GM12872 (cell line): ENCODE results near the gene GPHN.

Experiments used
- TF ChIP-seq, protein P1 (sequence below): IDR thresholded peaks from 3 replicates; pipeline ENCODE4 v1.5.1; 2011; ENCODE audit warnings: low read depth, mild to moderate bottlenecking, low read length, moderate library complexity; ENCODE audit not compliant: insufficient read depth

The GPHN gene

GRCh38 chr14:67162385-67162784 lies 654.4 kb downstream of the GPHN start:
- TF ChIP-seq, protein P1, sequence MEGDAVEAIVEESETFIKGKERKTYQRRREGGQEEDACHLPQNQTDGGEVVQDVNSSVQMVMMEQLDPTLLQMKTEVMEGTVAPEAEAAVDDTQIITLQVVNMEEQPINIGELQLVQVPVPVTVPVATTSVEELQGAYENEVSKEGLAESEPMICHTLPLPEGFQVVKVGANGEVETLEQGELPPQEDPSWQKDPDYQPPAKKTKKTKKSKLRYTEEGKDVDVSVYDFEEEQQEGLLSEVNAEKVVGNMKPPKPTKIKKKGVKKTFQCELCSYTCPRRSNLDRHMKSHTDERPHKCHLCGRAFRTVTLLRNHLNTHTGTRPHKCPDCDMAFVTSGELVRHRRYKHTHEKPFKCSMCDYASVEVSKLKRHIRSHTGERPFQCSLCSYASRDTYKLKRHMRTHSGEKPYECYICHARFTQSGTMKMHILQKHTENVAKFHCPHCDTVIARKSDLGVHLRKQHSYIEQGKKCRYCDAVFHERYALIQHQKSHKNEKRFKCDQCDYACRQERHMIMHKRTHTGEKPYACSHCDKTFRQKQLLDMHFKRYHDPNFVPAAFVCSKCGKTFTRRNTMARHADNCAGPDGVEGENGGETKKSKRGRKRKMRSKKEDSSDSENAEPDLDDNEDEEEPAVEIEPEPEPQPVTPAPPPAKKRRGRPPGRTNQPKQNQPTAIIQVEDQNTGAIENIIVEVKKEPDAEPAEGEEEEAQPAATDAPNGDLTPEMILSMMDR: no peak

GRCh38 chr14:67166450-67166853 lies 658.5 kb downstream of the GPHN start:
- TF ChIP-seq, protein P1: peak; percentile 62

GRCh38 chr14:67167420-67168109 lies 659.6 kb downstream of the GPHN start:
- TF ChIP-seq, protein P1: no peak

DNA sequence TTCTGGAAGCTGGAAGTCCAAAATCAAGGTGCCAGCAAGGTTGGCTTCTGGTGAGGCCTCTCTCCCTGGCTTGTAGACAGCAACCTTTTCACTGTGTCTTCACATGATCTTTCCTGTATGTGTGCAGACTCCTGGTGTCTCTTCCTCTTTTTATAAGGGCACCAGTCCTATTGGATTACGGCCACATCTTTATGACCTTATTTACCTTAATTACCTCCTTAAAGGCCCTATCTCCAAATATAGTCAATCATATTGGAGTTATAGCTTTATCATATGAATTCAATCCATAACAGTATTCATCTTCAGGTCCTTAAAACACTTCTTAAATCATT lies 660.1 kb downstream of the GPHN start:
- TF ChIP-seq, protein P1: no peak

- TF ChIP-seq, protein P1: no peak
These were observed 662.7 kb downstream of the GPHN start for GRCh38 chr14:67170660-67171059.

GRCh38 chr14:67172056-67172455 lies 664.1 kb downstream of the GPHN start:
- TF ChIP-seq, protein P1: no peak

GRCh38 chr14:67172520-67172919 lies 664.6 kb downstream of the GPHN start:
- TF ChIP-seq, protein P1: no peak
